GM18508 (cell line): ENCODE data around the gene ARL2.
"Not testable (repeated sequence)": the region's sequence is repeated elsewhere in the genome, so short reads cannot be mapped to it uniquely, and the experiment has no call there.

ENCODE experiments used
- ATAC-seq: cut with Tn5 transposase; IDR thresholded peaks from one replicate; pipeline ENCODE4 v1.9.1; 2021; ENCODE audit warnings: moderate number of reproducible peaks; ENCODE audit not compliant: insufficient read depth, unreplicated experiment

The ARL2 gene

GRCh38 chr11:65013888-65014725 is at the start of gene ARL2:
Gene ARL2, plus strand, starts transcription at chr11:65014160. Its CDS starts 48 bp downstream, at chr11:65014208.
- ATAC-seq = peak; percentile 37

GRCh38 chr11:64967375-64967774 is 46.6 kb upstream of the ARL2 start:
- ATAC-seq = no peak

DNA sequence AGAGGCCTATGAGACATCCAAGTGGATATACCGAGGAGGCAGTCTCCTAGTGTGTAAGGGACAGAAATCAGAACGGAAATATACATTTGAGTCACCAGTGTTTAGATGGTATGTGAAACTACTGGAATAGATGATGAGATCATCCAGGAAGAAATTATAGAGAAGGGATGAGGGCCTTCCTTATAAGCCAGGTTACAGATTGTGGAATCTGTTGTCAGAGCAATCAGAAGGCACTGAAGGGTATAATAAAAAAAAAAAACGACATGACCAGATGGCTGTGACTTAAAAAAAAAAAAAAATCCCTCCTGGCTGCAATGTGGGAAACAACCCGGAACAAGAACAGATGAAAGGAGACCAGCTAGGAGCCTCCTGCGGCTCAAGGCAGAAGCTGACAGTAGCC is 44.8 kb upstream of the ARL2 start:
- no peak for ATAC-seq

DNA sequence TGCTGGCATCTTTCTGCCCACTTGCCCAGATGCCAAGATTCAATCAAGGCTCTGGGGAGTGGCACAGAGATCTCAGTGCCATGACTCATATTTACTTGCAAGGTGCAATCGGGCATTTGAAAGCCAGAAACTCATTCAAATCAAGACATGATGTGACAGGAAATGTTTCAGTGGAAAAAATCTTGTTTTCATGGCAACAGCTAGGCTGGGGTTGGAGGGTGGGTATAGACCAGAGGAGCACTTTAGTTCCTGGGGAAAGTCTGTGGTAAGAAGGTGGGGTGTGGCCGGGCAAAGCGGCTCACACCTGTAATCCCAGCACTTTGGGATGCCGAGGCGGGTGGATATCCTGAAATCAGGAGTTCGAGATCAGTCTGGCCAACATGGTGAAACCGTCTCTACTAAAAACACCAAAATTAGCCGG is 43.2 kb upstream of the ARL2 start:
- no peak for ATAC-seq

DNA sequence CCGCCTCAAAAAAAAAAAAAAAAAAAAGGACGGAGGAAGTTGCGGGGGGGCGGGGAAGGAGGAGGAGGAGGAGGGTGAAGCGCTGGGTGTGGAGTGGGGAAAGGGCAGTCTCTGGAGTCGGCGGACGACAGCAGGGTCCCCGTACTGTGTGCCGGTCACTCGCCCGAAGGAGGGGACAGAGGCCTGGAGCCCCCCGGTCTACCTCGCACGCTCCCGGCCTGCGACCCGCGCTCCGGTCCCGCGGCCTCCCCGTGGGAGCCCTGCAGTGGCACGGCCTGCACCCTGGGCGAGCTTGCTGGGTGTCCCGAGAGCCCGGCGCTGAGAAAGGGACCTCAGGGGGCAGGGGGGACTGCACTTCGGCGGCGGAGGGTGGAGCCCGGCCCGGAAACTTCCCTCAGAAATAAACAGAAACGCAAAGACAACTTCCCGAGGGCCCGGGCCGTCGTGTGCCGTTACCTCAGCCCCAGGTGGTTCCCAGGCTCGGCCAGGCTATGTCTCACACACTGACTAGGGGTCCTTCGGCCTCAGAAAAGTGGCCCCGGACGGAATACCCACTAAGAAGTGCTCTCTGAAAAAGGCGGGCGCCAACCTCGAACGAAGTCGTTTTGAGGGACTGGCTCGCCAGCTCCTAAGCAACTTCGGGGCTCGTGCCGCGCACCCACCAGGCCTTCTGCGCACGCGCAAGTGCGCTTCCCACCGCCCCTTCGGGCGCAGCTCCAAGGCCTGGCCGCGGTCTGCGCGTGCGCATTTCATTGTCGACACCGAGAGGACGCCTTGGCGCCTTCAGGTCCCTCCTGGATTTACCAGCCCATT is 42.3 kb upstream of the ARL2 start, which contains the start of gene MAJIN:
TSS of gene MAJIN (minus strand) at position 688 of the 813 bp plus-strand sequence. CDS start 12,703 bp downstream, outside the sequence.
- ATAC-seq = no peak

GRCh38 chr11:64974124-64974523 is 39.8 kb upstream of the ARL2 start:
- ATAC-seq = no peak

DNA sequence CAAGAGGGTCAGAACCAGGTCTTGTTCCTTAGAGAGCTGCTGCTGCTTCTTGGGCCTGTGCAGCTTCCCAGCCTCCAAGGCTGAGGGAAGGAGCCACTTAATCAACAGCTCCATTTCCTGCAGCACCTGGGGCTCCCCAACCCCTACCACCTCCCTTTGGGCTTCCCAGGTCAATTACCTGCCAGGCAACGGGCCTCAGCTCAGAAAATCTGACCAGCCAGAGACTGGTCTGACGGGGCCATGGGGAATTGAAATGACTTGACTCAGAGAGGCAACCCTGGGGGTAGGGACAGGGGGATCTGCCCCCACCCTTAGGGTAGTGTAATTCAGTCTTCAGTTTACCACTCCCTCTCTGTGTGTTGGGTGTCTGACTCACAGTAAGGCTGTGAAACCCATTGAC is 37.3 kb upstream of the ARL2 start:
- no peak for ATAC-seq

- ATAC-seq = not testable (repeated sequence)
Measured at GRCh38 chr11:64983339-64983738, 30.6 kb upstream of the ARL2 start.

DNA sequence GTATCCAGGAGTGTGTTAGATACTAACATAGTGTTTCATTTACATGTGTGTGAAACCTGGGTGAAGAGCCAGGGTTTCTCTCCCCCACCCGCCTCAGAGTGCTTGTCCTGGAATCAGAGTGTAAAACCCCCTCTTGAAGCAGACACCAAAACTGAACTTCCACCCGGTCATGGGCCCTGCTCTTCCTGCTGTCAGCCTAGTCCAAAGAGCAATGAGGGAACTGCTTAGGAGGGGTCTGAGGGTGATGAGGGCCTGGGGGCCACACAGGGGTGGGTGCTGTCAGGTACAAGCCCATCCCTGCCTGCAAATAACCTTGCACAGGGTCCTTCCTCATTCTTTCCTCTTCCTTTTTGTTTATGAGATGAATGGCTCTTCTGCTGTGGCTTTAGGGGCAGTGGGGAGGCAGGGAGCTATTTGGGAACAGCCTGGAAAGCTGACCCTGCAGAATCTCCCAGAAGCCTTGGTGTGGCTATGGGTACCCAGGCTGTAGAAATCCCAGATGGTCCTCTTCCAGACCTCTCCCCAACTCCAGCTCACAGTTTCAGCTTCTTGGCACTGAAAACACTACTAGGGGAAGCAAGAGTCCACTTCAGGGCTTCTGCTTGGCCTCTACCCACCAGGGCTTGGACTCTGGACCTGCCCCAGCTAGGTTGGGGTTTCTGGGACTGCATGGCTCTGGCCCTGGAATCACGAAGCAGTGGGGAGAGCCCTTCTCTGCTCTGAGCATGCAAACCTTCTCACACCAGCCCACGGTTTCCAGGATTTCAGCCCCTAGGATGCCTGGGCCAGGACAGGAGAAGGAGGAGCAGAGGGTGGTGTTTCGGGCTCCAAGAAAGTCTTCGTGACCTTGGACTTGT is 25.7 kb upstream of the ARL2 start:
- no peak for ATAC-seq

- ATAC-seq = no peak
Measured at GRCh38 chr11:64989416-64989815, 24.5 kb upstream of the ARL2 start.

GRCh38 chr11:64990222-64990923 is 23.6 kb upstream of the ARL2 start:
- no peak for ATAC-seq

GRCh38 chr11:64994318-64994717 is 19.6 kb upstream of the ARL2 start:
- ATAC-seq = no peak

DNA sequence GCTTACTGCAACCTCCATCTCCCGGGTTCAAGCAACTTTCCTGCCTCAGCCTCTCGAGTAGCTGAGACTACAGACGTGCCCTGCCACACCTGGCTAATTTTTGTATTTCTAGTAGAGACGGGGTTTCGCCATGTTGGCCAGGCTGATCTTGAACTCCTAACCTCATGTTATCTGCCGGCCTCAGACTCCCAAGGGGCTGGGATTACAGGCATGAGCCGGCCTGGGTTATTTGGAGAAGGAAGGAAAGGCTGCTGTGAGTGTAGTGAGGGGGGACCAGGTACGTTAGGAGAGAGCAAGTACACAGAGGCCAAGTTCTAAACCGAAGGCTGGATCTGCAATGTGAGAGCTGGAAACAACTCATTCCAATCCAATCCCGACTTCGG is 17.6 kb upstream of the ARL2 start:
- ATAC-seq = no peak

DNA sequence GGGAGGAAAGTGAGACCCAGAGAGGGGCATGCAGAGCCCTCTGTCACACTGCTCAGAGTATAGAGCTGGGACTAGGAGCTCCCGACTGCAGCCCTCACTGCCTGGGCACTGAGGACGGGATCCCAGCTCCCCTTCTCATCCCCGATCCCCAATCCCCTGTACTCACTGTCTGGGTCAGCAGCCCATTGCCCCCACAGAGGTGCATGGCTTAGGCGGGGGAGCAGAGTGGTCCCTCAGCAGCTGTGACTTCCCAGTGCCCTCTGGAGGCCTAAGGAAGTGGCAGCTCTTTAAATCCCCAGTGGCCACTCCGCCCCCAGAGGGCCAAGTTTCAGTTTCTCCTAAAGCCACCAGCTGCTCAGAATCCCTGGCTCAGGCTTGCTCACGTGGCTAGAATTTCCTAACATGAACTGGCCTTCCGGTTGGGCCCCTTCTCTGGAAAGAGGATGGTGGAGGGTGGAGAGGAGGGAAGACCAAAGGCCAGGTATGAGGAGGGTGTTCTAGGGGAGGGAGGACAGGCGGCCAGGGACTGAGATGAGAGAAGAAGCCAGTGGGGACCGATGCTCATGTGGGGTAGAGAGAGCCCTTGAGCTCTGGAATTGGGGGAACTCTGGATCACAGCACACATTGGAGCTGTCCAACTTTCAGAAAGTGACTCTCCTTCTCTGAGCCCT is 17.1 kb upstream of the ARL2 start, which contains the start of gene BATF2:
TSS of gene BATF2 (minus strand) at position 262 of the 671 bp plus-strand sequence. CDS start at position 205, 57 bp downstream.
- ATAC-seq = no peak

- ATAC-seq = no peak
Measured at GRCh38 chr11:64998141-64998540, 15.8 kb upstream of the ARL2 start.

- ATAC-seq = no peak
Measured at GRCh38 chr11:64998690-64999431, 15.1 kb upstream of the ARL2 start.

DNA sequence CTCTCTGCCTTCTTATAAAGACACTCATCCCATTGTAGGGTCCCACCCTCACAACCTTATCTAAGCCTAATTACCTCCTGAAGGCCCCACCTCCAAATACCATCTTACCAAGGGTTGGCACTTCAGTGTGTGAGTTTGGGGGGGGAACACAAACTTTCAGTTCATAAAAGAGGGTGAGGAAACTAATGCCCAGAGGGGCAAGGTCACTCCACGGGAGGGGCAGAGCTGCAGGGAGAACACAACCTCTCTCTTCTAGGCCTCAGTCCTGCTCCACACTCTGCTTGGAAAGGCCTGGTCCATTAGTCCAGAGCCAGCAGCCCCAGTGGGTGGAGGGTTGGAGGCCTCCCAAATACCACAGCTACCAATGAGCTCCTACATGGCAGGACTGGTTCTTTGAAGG is 14.5 kb upstream of the ARL2 start:
- no peak for ATAC-seq

DNA sequence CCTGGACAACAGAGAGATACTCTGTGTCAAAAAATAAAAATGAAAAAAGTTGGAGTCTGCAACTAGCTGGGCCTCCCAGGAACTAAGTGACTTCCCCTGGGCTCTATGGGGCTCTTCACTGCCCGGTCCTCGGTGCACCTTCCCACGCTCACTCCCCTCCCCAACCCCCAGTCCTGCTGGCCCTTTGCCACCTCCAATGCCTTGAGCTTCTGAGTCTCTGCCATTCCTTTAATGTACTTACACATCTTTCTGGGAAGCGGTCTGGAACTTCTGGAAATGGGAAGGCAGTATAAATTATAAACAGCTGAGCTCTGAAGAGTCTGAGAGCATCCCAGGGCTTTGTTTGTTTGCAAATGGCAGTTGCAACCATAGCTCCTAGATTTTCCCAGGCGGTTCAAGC is 11.3 kb upstream of the ARL2 start:
- ATAC-seq = no peak
